AG04449 (cell line): ENCODE measurements around the gene ELMO3.

Experiments used
- CTCF ChIA-PET: fragments of 350-600 bp; formaldehyde crosslinking; extraction: SDS; loops from one replicate; lab custom pipeline; 2021; ENCODE audit warnings: antibody characterized with exemption; lab: Yijun Ruan, JAX
- POLR2A ChIA-PET: fragments of 400-600, 350-600 bp; formaldehyde crosslinking; extraction: SDS; loops from one replicate; lab custom pipeline; 2020; ENCODE audit warnings: antibody characterized with exemption, inconsistent platforms; lab: Yijun Ruan, JAX
- DNase-seq: peaks from one replicate; pipeline ENCODE4 v3.0.0-alpha.2; 2010; ENCODE audit warnings: low read depth, low spot score
- H3K4me3 ChIP-seq: 2 replicates; pipeline ENCODE4 v1.5.1; 2011; ENCODE audit warnings: low read depth, mild to moderate bottlenecking, control low read depth, low read length
- CTCF ChIP-seq: IDR thresholded peaks from one replicate; pipeline ENCODE4 v1.5.1; 2011; ENCODE audit warnings: mild to moderate bottlenecking, moderate library complexity, low read length, control low read depth, inconsistent platforms; ENCODE audit not compliant: insufficient read depth; ENCODE audit errors: missing control alignments

The ELMO3 gene

GRCh38 chr16:67191995-67192681 lies 6.8 kb upstream of the ELMO3 start, which contains the start of gene E2F4:
E2F4 (plus strand) TSS chr16:67192155; CDS start chr16:67192228, 73 bp downstream.
- no peak for TF ChIP-seq CTCF
- H3K4me3 ChIP-seq, result peak within 1 kb of the TSS; percentile 97
- CTCF ChIA-PET, result interaction anchor here (0.9 to 9.3 kb wide), 2 partner anchors 19 to 238 kb away, joined by 3 to 83 read pairs; no protein-coding TSS in a partner anchor
- peak; percentile 40 for DNase-seq
- POLR2A ChIA-PET, result no interaction called here

GRCh38 chr16:67192781-67193361 lies 6.1 kb upstream of the ELMO3 start:
- ChIA-PET POLR2A (no interaction called here), CTCF (interaction anchor here (0.7 to 9.3 kb wide), 3 partner anchors 10 to 238 kb away, joined by 3 to 83 read pairs (median 3); no protein-coding TSS in a partner anchor)
- peak overlapping the region; percentile 97 for H3K4me3 ChIP-seq
- DNase-seq, result no peak
- TF ChIP-seq CTCF, result no peak

- no peak for TF ChIP-seq CTCF
- H3K4me3 ChIP-seq, result peak overlapping the region; percentile 97
- ChIA-PET POLR2A (interaction anchor here (1.1 kb wide), 1 partner anchor 14 kb away, joined by 3 read pairs; no protein-coding TSS in a partner anchor), CTCF (interaction anchor here (0.7 to 9.3 kb wide), 4 partner anchors 9 to 39 kb away, joined by 3 to 83 read pairs (median 8); no protein-coding TSS in a partner anchor)
- no peak for DNase-seq
Observed at GRCh38 chr16:67193536-67193935, 5.4 kb upstream of the ELMO3 start.

- ChIA-PET CTCF (interaction anchor here (1.7 to 9.3 kb wide), 3 partner anchors 9 to 39 kb away, joined by 5 to 83 read pairs (median 10); no protein-coding TSS in a partner anchor), POLR2A (interaction anchor here (1.1 kb wide), 1 partner anchor 13 kb away, joined by 3 read pairs; no protein-coding TSS in a partner anchor)
- H3K4me3 ChIP-seq, result no peak overlapping the region
- DNase-seq, result no peak
- no peak for TF ChIP-seq CTCF
Observed at GRCh38 chr16:67194260-67194659, 4.7 kb upstream of the ELMO3 start.

- ChIA-PET POLR2A (no interaction called here), CTCF (interaction anchor here (0.9 to 9.3 kb wide), 3 partner anchors 11 to 31 kb away, joined by 3 to 83 read pairs (median 10); partner anchors contain the start of gene TMEM208)
- no peak for DNase-seq
- H3K4me3 ChIP-seq, result no peak overlapping the region
- no peak for TF ChIP-seq CTCF
Observed at GRCh38 chr16:67195676-67196075, 3.3 kb upstream of the ELMO3 start.
